ENCODE measurements around the gene RMI2.

The RMI2 gene

GRCh38 chr16:11395949-11396240, 50.6 kb downstream of the RMI2 start:
- intact Hi-C loops (cut with DNase I; ENCODE audit: low total_unique reads): loop anchor here (5.0 to 10.0 kb wide), 3 partner anchors 316 to 669 kb away; no protein-coding TSS in a partner anchor
- Histone ChIP-seq H3K36me3 (no peaks in the 10 kb centered on the region), H3K9me3 (no peaks in the 10 kb centered on the region), H3K27me3 (no peaks in the 10 kb centered on the region), H3K27ac (no peak overlapping the region), H3K4me1 (peaks cover 0 to 8% (median 0%) of the 10 kb centered on the region in 4 donors), H3K4me3 (no peak overlapping the region)
- DNase-seq: no peak
- no peak for TF ChIP-seq CTCF (IDR thresholded peaks at IDR 0.05)

- peaks cover 0 to 8% (median 0%) of the 10 kb centered on the region in 4 donors for H3K4me1 ChIP-seq
- intact Hi-C loops (cut with DNase I; ENCODE audit: low total_unique reads): loop anchor here (5.0 to 10.0 kb wide), 3 partner anchors 316 to 668 kb away; no protein-coding TSS in a partner anchor
- no peaks in the 10 kb centered on the region for H3K9me3 ChIP-seq
- TF ChIP-seq CTCF (IDR thresholded peaks at IDR 0.05): peak; percentile 98
- peak; percentile 63 to 80 for DNase-seq
- no peak overlapping the region for H3K4me3 ChIP-seq
- no peak overlapping the region for H3K27ac ChIP-seq
- H3K27me3 ChIP-seq: no peaks in the 10 kb centered on the region
- no peaks in the 10 kb centered on the region for H3K36me3 ChIP-seq
These were observed 51.2 kb downstream of the RMI2 start for GRCh38 chr16:11396241-11397048.

- no peak for TF ChIP-seq CTCF (IDR thresholded peaks at IDR 0.05)
- Histone ChIP-seq H3K36me3 (no peaks in the 10 kb centered on the region), H3K4me1 (peaks cover 0 to 8% (median 0%) of the 10 kb centered on the region in 4 donors), H3K9me3 (no peaks in the 10 kb centered on the region), H3K4me3 (no peak overlapping the region), H3K27ac (no peak overlapping the region), H3K27me3 (no peaks in the 10 kb centered on the region)
- intact Hi-C loops (cut with DNase I; ENCODE audit: low total_unique reads): loop anchor here (5.0 to 10.0 kb wide), 3 partner anchors 314 to 667 kb away; no protein-coding TSS in a partner anchor
- peak in 1 of 2 donors; percentile 55 for DNase-seq
These were observed 52.9 kb downstream of the RMI2 start for GRCh38 chr16:11398136-11398535.

GRCh38 chr16:11398851-11399250, 53.6 kb downstream of the RMI2 start:
- intact Hi-C loops (cut with DNase I; ENCODE audit: low total_unique reads): loop anchor here (5.0 to 10.0 kb wide), 3 partner anchors 313 to 666 kb away; no protein-coding TSS in a partner anchor
- Histone ChIP-seq H3K27me3 (no peaks in the 10 kb centered on the region), H3K9me3 (no peaks in the 10 kb centered on the region), H3K4me3 (no peak overlapping the region), H3K27ac (no peak overlapping the region), H3K36me3 (no peaks in the 10 kb centered on the region), H3K4me1 (peaks cover 0 to 8% (median 0%) of the 10 kb centered on the region in 4 donors)
- DNase-seq: peak in 1 of 2 donors; percentile 60
- no peak for TF ChIP-seq CTCF (IDR thresholded peaks at IDR 0.05)

- intact Hi-C loops (cut with DNase I; ENCODE audit: low total_unique reads): loop anchor here (5.0 to 10.0 kb wide), 3 partner anchors 313 to 665 kb away; no protein-coding TSS in a partner anchor
- Histone ChIP-seq H3K4me3 (no peak overlapping the region), H3K27me3 (no peaks in the 10 kb centered on the region), H3K36me3 (no peaks in the 10 kb centered on the region), H3K27ac (no peak overlapping the region), H3K9me3 (no peaks in the 10 kb centered on the region), H3K4me1 (peaks cover 0 to 8% (median 0%) of the 10 kb centered on the region in 4 donors)
- no peak for TF ChIP-seq CTCF (IDR thresholded peaks at IDR 0.05)
- DNase-seq: no peak
These were observed 54.1 kb downstream of the RMI2 start for GRCh38 chr16:11399261-11399831.

Measured in tibial artery (tissue), 4 donors.